SK-N-SH (cell line): ENCODE measurements around the gene HNRNPF.

ENCODE experiments used
- EZH2phosphoT487 ChIP-seq: fragments of 200-600 bp; sonication (generic); IDR thresholded peaks from 2 replicates; pipeline ENCODE4 v1.6.1; 2017; ENCODE audit warnings: low read depth, mixed run types, mild to moderate bottlenecking, antibody characterized with exemption, moderate library complexity, borderline replicate concordance
- NFIC ChIP-seq: IDR thresholded peaks from 2 replicates; pipeline ENCODE4 v1.4.0; 2012; ENCODE audit warnings: borderline replicate concordance
- TF ChIP-seq, protein P1 (sequence below): fragments of 200-600 bp; sonication (generic); IDR thresholded peaks from 2 replicates; pipeline ENCODE4 v1.6.1; 2017; ENCODE audit warnings: antibody characterized with exemption, mild to moderate bottlenecking, moderate library complexity

DNA sequence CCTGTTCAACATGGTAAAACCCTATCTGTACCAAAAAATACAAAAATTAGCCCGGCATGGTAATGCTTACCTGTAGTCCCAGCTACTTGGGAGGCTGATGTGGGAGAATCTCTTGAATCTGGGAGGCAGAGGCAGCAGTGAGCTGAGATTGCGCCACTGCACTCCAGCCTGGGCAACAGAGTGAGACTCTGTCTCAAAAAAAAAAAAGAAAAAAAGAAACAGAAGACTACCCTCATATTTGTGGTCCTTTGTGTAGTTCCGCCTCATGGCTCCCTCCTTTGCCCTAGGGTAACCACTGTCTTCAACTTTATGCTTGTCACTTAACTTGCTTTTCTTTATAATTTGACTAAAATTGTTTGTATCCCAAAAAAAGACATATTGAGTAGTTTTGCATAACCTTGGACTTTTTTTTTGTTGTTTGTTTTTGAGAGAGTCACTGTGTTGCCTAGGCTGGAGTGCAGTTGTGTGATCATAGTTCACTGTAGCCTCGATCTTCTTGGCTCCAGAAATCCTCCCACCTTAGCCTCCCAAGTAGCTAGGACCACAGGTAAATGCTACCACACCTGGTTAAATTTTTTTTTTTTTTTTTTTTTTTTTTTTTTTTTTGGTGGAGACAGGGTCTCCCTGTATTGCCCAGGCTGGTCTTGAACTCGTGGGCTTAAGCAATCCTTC lies 31.6 kb upstream of the HNRNPF start:
- TF ChIP-seq NFIC (no peak), EZH2phosphoT487 (no peak)
- TF ChIP-seq, protein P1, sequence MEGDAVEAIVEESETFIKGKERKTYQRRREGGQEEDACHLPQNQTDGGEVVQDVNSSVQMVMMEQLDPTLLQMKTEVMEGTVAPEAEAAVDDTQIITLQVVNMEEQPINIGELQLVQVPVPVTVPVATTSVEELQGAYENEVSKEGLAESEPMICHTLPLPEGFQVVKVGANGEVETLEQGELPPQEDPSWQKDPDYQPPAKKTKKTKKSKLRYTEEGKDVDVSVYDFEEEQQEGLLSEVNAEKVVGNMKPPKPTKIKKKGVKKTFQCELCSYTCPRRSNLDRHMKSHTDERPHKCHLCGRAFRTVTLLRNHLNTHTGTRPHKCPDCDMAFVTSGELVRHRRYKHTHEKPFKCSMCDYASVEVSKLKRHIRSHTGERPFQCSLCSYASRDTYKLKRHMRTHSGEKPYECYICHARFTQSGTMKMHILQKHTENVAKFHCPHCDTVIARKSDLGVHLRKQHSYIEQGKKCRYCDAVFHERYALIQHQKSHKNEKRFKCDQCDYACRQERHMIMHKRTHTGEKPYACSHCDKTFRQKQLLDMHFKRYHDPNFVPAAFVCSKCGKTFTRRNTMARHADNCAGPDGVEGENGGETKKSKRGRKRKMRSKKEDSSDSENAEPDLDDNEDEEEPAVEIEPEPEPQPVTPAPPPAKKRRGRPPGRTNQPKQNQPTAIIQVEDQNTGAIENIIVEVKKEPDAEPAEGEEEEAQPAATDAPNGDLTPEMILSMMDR: no peak
